Panc1 (cell line): Measurements from ENCODE around the gene SCNM1.

Experiments used
- CTCF ChIP-seq: fragments of 450-650 bp; IDR thresholded peaks from 2 replicates; pipeline ENCODE4 v1.5.1; 2017; ENCODE audit warnings: mild to moderate bottlenecking
- POLR2AphosphoS5 ChIP-seq: IDR thresholded peaks from 2 replicates; pipeline ENCODE4 v1.6.1; 2012; ENCODE audit warnings: mild to moderate bottlenecking, low read depth, low read length, moderate library complexity
- TCF7L2 ChIP-seq: IDR thresholded peaks from 2 replicates; pipeline ENCODE4 v1.6.1; 2011; ENCODE audit warnings: mild to moderate bottlenecking, low read depth, low read length, inconsistent platforms

- no peak for TF ChIP-seq CTCF
- TF ChIP-seq TCF7L2, result no peak
- no peak for TF ChIP-seq POLR2AphosphoS5
Observed at GRCh38 chr1:151142411-151143056, 23.4 kb upstream of the SCNM1 start.
